CD4-positive, alpha-beta T cell treated with Interleukin-15 for 4 hours (primary cell): Measurements from ENCODE around the gene POU2F2.

ENCODE experiments used
- DNase-seq: peaks from one replicate; pipeline ENCODE4 v3.0.0-alpha.2; 2020; ENCODE audit warnings: low spot score

Gene POU2F2

GRCh38 chr19:42099336-42099925 lies 32.8 kb downstream of the POU2F2 start:
- no peak for DNase-seq

- no peak for DNase-seq
These were observed 33.5 kb downstream of the POU2F2 start for GRCh38 chr19:42098781-42099180.

GRCh38 chr19:42097461-42097860 lies 34.8 kb downstream of the POU2F2 start:
- DNase-seq = no peak

GRCh38 chr19:42096255-42096837 lies 35.9 kb downstream of the POU2F2 start:
- no peak for DNase-seq

GRCh38 chr19:42095814-42096230 lies 36.4 kb downstream of the POU2F2 start:
- DNase-seq = no peak

- DNase-seq = no peak
These were observed 37.0 kb downstream of the POU2F2 start for GRCh38 chr19:42095142-42095813.

GRCh38 chr19:42093926-42094325 lies 38.3 kb downstream of the POU2F2 start:
- no peak for DNase-seq

GRCh38 chr19:42093505-42093904 lies 38.7 kb downstream of the POU2F2 start:
- no peak for DNase-seq

GRCh38 chr19:42092350-42092749 lies 39.9 kb downstream of the POU2F2 start:
- peak; percentile 32 for DNase-seq

- no peak for DNase-seq
These were observed 40.5 kb downstream of the POU2F2 start for GRCh38 chr19:42091742-42092141.

GRCh38 chr19:42091300-42091699 lies 40.9 kb downstream of the POU2F2 start:
- DNase-seq = no peak

- DNase-seq = no peak
These were observed 41.6 kb downstream of the POU2F2 start for GRCh38 chr19:42090672-42091071.

- no peak for DNase-seq
These were observed 42.5 kb downstream of the POU2F2 start for GRCh38 chr19:42089772-42090171.

- DNase-seq = no peak
These were observed 43.0 kb downstream of the POU2F2 start for GRCh38 chr19:42089191-42089750.

GRCh38 chr19:42088471-42089190 lies 43.6 kb downstream of the POU2F2 start:
- no peak for DNase-seq

- no peak for DNase-seq
These were observed 45.3 kb downstream of the POU2F2 start for GRCh38 chr19:42086770-42087550.

GRCh38 chr19:42086188-42086736 lies 46.0 kb downstream of the POU2F2 start:
- DNase-seq = no peak

GRCh38 chr19:42083537-42083936 lies 48.7 kb downstream of the POU2F2 start:
- DNase-seq = no peak

GRCh38 chr19:42081584-42082203 lies 50.6 kb downstream of the POU2F2 start:
- DNase-seq = peak; percentile 14

- no peak for DNase-seq
These were observed 51.4 kb downstream of the POU2F2 start for GRCh38 chr19:42080764-42081375.
